ENCODE measurements around the gene CRB2.

The CRB2 gene

DNA sequence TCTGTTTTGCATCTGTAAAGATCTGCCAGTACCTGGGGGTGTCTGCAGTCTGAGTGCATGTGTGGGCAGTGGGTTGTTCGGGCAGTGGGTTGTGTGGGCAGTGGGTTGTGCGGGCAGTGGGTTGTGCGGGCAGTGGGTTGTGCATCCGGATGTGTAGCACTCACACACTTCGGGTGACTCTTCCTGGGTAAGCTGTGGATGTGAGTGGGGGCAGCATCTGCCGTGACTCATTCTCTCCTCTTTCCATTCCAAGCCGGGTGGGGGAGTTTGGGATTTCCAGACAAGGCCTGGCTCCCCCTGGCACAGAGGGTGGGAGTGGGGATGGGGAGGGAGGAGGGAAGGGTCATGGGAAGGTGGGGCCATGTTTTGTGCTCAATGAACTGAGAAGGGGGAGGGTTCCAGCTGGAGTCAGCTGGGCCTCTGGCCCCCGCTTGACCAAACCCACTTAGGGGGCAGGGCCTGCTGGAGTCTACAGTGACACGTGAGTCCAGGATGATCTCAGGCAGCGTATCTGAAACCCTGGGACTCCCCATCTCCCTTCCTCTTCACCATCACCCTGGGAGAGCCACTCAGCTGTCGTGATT is 8.3 kb downstream of the CRB2 start:
- DNase-seq (ENCODE audit: low spot score) = no peak

DNA sequence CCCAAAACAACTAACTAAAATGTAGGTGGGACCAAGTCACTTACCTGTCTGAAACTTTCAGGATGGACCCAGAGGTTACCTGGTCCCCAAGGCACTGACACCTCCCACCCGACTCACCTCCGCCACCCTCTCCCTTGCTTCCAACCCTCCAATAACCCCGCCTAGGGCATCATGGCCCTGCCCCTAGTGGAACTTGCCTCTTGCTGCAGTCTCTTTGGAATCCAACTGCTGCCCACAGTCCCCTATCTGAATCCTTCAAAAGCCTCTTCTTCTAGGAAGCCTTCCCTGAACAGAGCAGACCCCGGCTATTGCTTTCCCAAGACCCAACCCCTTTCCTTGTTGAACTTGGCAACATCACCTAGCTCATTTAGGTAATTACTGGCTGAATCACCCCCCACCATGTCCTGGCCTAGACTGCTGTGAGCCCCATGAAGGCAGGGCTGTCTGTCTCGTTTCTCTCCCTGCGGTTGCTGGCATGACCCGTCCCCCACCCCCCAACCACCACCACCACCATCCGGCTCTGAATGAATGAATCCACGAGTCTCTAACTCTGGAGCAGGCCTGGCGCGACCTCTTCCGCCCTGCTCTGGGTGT is 9.4 kb downstream of the CRB2 start:
- DNase-seq (ENCODE audit: low spot score) = no peak

GRCh38 chr9:123365881-123366528 is 10.0 kb downstream of the CRB2 start:
- DNase-seq (ENCODE audit: low spot score) = no peak

DNA sequence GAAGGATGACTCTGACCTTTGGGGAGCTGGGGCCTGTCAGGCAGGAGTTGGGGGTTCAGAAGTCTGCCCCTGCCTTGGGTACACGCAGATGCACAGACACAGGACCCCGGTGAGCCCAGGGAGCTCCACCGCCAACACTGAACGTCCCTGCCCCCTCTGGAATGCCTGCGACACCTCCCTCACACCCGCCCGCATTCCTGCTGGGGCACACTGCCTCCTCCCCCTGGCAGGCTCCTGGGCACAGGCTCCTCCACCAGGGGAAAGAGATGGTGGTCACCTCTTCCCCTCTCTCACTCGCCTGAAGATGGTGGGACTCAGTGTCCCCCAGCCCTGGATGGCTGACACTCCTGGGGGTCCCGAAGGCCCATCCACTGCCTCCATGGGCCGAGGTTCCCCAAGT is 12.0 kb downstream of the CRB2 start:
- no peak for DNase-seq (ENCODE audit: low spot score)

GRCh38 chr9:123368536-123369153 is 12.6 kb downstream of the CRB2 start:
- DNase-seq (ENCODE audit: low spot score) = no peak

DNA sequence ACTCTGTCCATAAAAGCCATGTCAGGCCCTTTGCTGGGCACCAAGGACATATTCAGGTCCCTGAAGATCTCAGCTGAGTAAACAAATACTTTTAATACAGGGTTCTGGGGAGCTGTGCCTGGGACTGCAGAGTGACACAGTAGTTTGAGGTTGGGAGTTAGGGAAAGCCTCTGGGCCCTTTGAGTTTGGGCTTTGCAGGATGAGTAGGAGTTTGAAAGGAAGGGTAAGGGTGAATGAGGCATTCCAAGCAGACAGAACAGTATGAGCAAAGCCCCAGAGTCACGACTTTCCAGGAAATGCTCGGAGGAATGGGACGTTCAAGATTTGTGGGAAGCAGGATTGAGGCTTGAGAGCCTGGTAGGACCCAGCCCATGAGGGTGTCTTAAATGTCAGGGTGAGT is 13.3 kb downstream of the CRB2 start:
- DNase-seq (ENCODE audit: low spot score) = no peak

DNA sequence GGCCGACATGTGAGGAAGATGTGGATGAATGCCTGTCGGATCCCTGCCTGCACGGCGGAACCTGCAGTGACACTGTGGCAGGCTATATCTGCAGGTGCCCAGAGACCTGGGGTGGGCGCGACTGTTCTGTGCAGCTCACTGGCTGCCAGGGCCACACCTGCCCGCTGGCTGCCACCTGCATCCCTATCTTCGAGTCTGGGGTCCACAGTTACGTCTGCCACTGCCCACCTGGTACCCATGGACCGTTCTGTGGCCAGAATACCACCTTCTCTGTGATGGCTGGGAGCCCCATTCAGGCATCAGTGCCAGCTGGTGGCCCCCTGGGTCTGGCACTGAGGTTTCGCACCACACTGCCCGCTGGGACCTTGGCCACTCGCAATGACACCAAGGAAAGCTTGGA is 14.1 kb downstream of the CRB2 start:
- DNase-seq (ENCODE audit: low spot score) = no peak

- no peak for DNase-seq (ENCODE audit: low spot score)
These were observed 14.7 kb downstream of the CRB2 start for GRCh38 chr9:123370526-123371227.

DNA sequence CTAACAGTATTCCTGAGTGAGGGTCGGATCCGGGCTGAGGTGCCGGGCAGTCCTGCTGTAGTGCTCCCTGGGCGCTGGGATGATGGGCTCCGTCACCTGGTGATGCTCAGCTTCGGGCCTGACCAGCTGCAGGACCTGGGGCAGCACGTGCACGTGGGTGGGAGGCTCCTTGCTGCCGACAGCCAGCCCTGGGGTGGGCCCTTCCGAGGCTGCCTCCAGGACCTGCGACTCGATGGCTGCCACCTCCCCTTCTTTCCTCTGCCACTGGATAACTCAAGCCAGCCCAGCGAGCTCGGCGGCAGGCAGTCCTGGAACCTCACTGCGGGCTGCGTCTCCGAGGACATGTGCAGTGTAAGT is 15.2 kb downstream of the CRB2 start:
- DNase-seq (ENCODE audit: low spot score) = no peak

DNA sequence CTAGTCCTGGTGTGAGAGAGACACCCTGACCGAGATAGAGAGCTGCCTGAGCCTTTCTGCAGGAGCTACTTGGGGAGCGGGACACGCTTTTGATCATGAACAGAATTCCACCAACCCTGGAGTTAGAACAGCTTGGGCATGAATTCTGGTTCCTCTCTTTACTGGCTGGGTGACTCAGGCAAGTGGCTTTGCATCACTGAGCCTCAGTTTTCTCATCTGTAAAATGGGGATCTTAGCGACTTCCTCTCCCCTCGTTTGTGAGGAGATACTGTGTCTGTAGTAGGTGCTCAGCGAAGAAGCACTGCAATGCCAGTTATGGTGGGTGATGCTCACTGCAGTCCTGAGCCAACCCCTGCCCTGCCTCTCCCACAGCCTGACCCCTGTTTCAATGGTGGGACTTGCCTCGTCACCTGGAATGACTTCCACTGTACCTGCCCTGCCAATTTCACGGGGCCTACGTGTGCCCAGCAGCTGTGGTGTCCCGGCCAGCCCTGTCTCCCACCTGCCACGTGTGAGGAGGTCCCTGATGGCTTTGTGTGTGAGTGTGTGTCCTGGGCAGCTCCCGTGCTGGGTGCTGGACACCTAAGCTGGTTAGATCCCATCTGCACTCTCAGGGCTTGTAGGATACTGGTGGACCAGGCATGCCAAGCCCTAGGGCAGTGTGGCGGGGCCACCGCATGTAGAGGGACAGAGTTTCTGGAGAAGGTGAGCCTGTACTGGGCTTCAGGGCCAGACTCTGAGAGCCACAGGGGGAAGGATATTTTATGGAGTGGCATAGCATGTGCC is 16.0 kb downstream of the CRB2 start:
- DNase-seq (ENCODE audit: low spot score) = no peak

DNA sequence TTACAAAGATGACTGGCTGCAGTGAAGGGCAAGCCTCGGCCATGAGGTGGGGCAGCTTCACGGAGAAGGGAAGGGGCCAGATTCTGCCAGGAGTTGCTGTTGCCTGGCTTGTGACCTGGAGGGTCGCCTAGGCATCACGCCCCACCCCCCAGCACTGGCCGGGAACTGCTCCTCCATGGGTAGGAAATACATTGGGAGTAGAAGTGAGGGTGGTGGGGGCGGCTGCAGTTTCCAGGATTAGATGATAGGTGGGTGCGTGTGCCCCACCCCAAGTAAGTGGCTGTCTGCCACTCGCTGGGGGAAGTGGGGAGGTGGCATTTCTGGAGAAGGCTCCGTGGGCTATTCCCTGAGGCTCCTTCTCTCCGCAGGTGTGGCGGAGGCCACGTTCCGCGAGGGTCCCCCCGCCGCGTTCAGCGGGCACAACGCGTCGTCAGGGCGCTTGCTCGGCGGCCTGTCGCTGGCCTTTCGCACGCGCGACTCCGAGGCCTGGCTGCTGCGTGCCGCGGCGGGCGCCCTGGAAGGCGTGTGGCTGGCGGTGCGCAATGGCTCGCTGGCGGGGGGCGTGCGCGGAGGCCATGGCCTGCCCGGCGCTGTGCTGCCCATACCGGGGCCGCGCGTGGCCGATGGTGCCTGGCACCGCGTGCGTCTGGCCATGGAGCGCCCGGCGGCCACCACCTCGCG is 16.9 kb downstream of the CRB2 start:
- DNase-seq (ENCODE audit: low spot score) = no peak

GRCh38 chr9:123373447-123373923 is 17.5 kb downstream of the CRB2 start:
- DNase-seq (ENCODE audit: low spot score) = no peak

DNA sequence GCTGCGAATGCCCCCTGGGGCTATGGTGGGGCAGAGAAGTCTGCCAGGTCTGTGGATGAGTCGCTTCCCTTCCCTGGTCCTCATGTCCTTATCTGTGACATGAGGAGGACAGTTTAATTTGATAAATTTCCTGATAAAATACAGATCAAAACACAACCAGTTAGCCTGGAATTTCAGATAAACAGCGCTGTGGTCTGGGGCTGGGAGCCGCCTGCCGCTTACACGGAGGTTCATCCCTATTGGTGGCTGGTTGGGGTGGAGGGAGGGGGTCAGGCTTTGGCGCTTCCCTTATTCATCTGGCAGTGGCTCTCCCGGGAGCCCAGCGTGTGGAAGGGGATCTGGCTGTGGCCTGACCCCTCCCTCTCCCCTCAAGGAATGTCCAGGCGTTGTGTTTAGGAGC is 17.9 kb downstream of the CRB2 start:
- no peak for DNase-seq (ENCODE audit: low spot score)

- DNase-seq (ENCODE audit: low spot score) = no peak
These were observed 19.6 kb downstream of the CRB2 start for GRCh38 chr9:123375469-123376132.

DNA sequence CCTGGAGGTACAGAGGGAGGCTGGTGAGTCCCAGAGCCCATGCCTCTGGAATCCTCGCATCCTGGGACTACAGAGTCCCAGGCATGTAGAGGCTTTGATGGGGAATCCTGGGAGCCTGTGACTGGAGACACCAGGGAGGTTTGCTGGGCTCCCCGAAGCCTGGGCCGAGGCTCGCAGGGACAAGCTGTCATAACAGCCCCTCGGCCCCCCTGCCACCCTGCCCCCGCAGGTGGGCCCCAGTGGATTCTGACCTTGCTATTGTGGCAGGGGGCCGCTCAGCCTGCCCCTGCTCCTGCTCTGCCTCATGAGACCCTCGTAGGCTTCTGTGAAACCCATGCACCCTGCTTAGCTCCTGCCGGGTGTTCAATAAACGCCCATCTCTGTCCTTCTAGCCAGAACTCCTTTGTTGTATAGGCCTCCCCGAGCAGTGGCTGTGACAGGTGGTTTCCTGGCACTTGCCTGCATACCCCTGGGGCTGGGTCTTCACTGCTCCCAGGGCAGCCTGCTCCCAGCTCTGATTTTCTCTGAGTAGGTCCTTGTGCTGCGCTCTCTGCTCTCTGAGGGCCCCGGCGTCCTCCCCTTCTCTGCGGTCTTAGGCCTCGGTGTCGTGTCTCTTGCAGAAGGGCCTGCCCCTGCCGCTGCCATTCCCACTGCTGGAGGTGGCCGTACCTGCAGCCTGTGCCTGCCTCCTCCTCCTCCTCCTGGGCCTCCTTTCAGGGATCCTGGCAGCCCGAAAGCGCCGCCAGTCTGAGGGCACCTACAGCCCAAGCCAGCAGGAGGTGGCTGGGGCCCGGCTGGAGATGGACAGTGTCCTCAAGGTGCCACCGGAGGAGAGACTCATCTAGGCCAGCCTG is 20.4 kb downstream of the CRB2 start:
- DNase-seq (ENCODE audit: low spot score) = no peak

DNA sequence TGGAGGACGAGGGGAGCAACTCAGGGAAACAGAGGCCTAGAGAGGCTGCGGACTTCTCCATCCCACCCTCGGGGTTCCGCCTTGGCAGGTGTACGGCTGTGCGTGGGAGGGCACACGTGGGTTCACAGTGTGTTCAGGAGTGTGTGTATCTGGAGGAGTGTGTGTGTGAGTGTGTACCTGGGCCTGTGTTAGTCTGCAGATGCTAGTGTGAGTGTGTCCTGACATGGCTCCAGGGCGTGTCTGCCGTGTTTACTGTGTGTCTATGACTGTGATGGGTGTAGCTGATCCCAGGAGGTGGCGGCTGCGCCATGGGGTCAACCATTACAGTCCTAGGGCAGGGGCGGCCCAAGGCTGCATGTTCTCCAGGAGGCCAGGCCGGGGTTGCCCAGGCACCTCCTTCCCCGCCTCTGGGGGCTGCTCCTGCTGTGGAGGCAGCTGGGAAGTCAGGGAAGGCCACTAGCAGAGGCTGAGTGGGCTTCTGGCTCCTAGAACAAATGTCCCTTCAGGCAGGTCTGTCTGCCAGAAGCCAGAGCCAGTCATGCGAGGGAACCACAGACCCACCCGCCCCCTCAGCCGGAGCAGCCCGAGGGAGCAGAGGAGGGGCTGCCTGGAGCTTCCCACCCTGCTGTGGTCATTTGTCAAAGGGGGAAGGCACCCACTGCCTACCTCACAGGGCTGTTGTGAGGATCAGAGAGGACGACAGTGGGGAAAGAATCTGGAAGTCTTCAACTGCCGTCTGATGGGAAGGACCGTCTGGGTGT is 21.4 kb downstream of the CRB2 start:
- DNase-seq (ENCODE audit: low spot score) = no peak

- DNase-seq (ENCODE audit: low spot score) = no peak
These were observed 22.0 kb downstream of the CRB2 start for GRCh38 chr9:123378025-123378424.

DNA sequence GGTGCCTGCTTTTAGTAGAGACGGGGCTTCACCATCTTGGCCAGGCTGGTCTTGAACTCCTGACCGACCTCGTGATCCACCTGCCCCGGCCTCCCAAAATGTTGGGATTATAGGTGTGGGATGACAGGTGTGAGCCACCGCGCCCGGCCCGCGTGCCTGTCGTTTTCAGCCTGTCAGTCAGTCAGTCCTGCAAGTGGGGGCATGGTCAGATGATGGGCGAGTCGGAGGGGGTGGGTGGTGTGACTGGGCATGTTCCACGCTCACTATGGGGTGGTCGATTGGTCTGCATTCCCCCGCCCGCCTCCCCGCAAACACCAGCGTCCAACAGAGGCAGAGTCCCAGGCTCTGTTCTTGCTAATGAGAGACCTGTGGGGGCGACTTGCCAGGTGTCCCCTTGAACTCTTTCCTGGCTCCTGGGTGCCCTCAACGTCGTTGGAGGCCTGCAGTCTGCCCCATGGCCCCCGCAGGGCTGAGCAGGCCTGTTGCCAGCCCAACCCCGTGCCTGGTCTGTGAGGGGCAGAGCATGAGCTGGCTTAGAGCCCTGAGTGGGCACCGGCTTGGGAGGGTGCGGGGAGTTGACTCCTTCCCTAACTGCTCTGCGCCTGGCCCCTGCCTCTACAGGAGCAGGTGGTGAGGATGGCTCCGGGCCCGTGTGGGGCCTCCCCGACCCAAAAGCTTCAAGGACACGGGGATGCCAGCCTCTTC is 23.1 kb downstream of the CRB2 start:
- no peak for DNase-seq (ENCODE audit: low spot score)

Measured in cerebellar cortex (tissue), 1 donor.